Calu3 (cell line): ENCODE measurements around the gene KRTAP20-3. TPM values are rescaled to one million over a fixed set of nuclear protein-coding genes. Genes with fewer than 3 reads are reported as not detected.

Experiments
- BruUV-seq: library from RNA; stranded (reverse); fragments of 400-500 nt; replicated peaks from 2 replicates; lab custom pipeline; 2021; lab: Mats Ljungman, UMichigan
- CTCF ChIA-PET: fragments of 300-600 bp; sonication (Branson Sonifier 250); formaldehyde crosslinking; loops from one replicate; lab custom pipeline; 2022; ENCODE audit warnings: antibody characterized with exemption; lab: Charles Lee
- DNase-seq: peaks from one replicate; pipeline ENCODE4 v3.0.0; 2022
- H3K27ac Mint-ChIP-seq: one replicate; pipeline ENCODE4 v1.8.0; 2022; ENCODE audit warnings: mixed read lengths; ENCODE audit not compliant: unreplicated experiment
- H3K27me3 Mint-ChIP-seq: one replicate; pipeline ENCODE4 v1.8.0; 2022; ENCODE audit warnings: mixed read lengths; ENCODE audit not compliant: unreplicated experiment
- H3K36me3 Mint-ChIP-seq: one replicate; pipeline ENCODE4 v1.8.0; 2022; ENCODE audit warnings: mild to moderate bottlenecking, moderate library complexity, mixed read lengths; ENCODE audit not compliant: insufficient read depth, unreplicated experiment
- H3K4me1 Mint-ChIP-seq: one replicate; pipeline ENCODE4 v1.8.0; 2022; ENCODE audit warnings: mild to moderate bottlenecking, low read depth, mixed read lengths; ENCODE audit not compliant: unreplicated experiment
- H3K4me3 Mint-ChIP-seq: one replicate; pipeline ENCODE4 v1.8.0; 2022; ENCODE audit warnings: mild to moderate bottlenecking, low read depth, moderate library complexity, mixed read lengths; ENCODE audit not compliant: unreplicated experiment
- H3K9me3 Mint-ChIP-seq: one replicate; pipeline ENCODE4 v1.8.0; 2022; ENCODE audit warnings: low read depth, mixed read lengths; ENCODE audit not compliant: unreplicated experiment
- CTCF ChIP-seq: fragments of 200-600 bp; IDR thresholded peaks from one replicate; pipeline ENCODE4 v1.8.0; 2022; ENCODE audit warnings: antibody characterized with exemption; ENCODE audit not compliant: unreplicated experiment
- intact Hi-C: fragments of 100-400 bp; cut with micrococcal nuclease; formaldehyde crosslinking; loops from one replicate; pipeline ENCODE4 v1.10.0; 2022; ENCODE audit not compliant: unreplicated experiment
- total RNA-seq: library from RNA; stranded (reverse); gene quantifications from 2 replicates; pipeline ENCODE4 v1.2.3, GENCODE V29; 2022

KRTAP20-3 gene
- total RNA-seq, 1 experiment from 2014 or later = not detected

GRCh38 chr21:30620080-30620479, 22.6 kb upstream of the KRTAP20-3 start:
- no TSS peak for BruUV-seq
- CTCF ChIA-PET = no interaction called here
- TF ChIP-seq CTCF = no peak
- Mint-ChIP-seq H3K9me3 (no peaks in the 10 kb centered on the region), H3K27me3 (no peaks in the 10 kb centered on the region), H3K36me3 (no peaks in the 10 kb centered on the region), H3K27ac (no peak overlapping the region), H3K4me3 (no peak overlapping the region), H3K4me1 (no peaks in the 10 kb centered on the region)
- DNase-seq = no peak
- intact Hi-C loops = no loop called here

GRCh38 chr21:30620522-30620921, 22.1 kb upstream of the KRTAP20-3 start, which contains the start of gene KRTAP20-4:
Gene KRTAP20-4, plus strand, starts transcription at chr21:30620627.
- H3K4me3 Mint-ChIP-seq = no peak within 1 kb of the TSS
- TF ChIP-seq CTCF = no peak
- no peaks in the 10 kb centered on the region for H3K27me3 Mint-ChIP-seq
- H3K9me3 Mint-ChIP-seq = no peaks in the 10 kb centered on the region
- CTCF ChIA-PET = no interaction called here
- H3K36me3 Mint-ChIP-seq = no peaks in the 10 kb centered on the region
- DNase-seq = no peak
- intact Hi-C loops = no loop called here
- no peaks in the 10 kb centered on the region for H3K4me1 Mint-ChIP-seq
- H3K27ac Mint-ChIP-seq = no peak within 1 kb of the TSS
- no TSS peak for BruUV-seq

GRCh38 chr21:30623362-30623761, 19.3 kb upstream of the KRTAP20-3 start:
- no peak for DNase-seq
- no peak overlapping the region for H3K4me3 Mint-ChIP-seq
- no peaks in the 10 kb centered on the region for H3K4me1 Mint-ChIP-seq
- H3K27ac Mint-ChIP-seq = no peak overlapping the region
- CTCF ChIA-PET = no interaction called here
- intact Hi-C loops = no loop called here
- no peaks in the 10 kb centered on the region for H3K27me3 Mint-ChIP-seq
- H3K9me3 Mint-ChIP-seq = peaks cover 3% of the 10 kb centered on the region
- no peaks in the 10 kb centered on the region for H3K36me3 Mint-ChIP-seq
- BruUV-seq = no TSS peak
- TF ChIP-seq CTCF = no peak

- no TSS peak for BruUV-seq
- no peaks in the 10 kb centered on the region for H3K36me3 Mint-ChIP-seq
- intact Hi-C loops = no loop called here
- CTCF ChIA-PET = no interaction called here
- no peaks in the 10 kb centered on the region for H3K27me3 Mint-ChIP-seq
- H3K27ac Mint-ChIP-seq = no peak overlapping the region
- DNase-seq = no peak
- H3K9me3 Mint-ChIP-seq = peaks cover 3% of the 10 kb centered on the region
- no peak overlapping the region for H3K4me3 Mint-ChIP-seq
- H3K4me1 Mint-ChIP-seq = no peaks in the 10 kb centered on the region
- no peak for TF ChIP-seq CTCF
Observed at GRCh38 chr21:30625449-30626165, 17.1 kb upstream of the KRTAP20-3 start.
